Loucy (cell line): ENCODE data around the gene SMPX.

Experiments
- H2AFZ ChIP-seq: fragments of 200-600 bp; sonication (generic); 2 replicates; pipeline ENCODE4 v1.6.0; 2016; ENCODE audit warnings: antibody characterized with exemption, mild to moderate bottlenecking, low read length, moderate library complexity
- H3F3A ChIP-seq: fragments of 200-600 bp; 2 replicates; pipeline ENCODE4 v1.6.0; 2016; ENCODE audit warnings: antibody characterized with exemption, low read depth, mild to moderate bottlenecking
- H3K27me3 ChIP-seq: fragments of 200-600 bp; sonication (generic); 2 replicates; pipeline ENCODE4 v1.6.1; 2014; ENCODE audit warnings: low read length, mild to moderate bottlenecking; ENCODE audit not compliant: insufficient read depth, poor library complexity, severe bottlenecking
- H3K36me3 ChIP-seq: fragments of 200-600 bp; sonication (generic); 2 replicates; pipeline ENCODE4 v1.6.1; 2016; ENCODE audit warnings: low read length; ENCODE audit not compliant: insufficient read depth
- H3K4me1 ChIP-seq: fragments of 200-600 bp; sonication (generic); 2 replicates; pipeline ENCODE4 v1.5.1; 2014; ENCODE audit warnings: low read length, mild to moderate bottlenecking; ENCODE audit not compliant: insufficient read depth, poor library complexity, severe bottlenecking
- H3K4me2 ChIP-seq: fragments of 200-600 bp; sonication (generic); 2 replicates; pipeline ENCODE4 v1.6.0; 2014; ENCODE audit warnings: antibody characterized with exemption, low read length, low read depth, mild to moderate bottlenecking; ENCODE audit not compliant: poor library complexity, severe bottlenecking
- H3K4me3 ChIP-seq: fragments of 200-600 bp; sonication (generic); 2 replicates; pipeline ENCODE4 v1.5.1; 2014; ENCODE audit warnings: low read length, mild to moderate bottlenecking, mixed read lengths; ENCODE audit not compliant: poor library complexity, severe bottlenecking
- H3K79me2 ChIP-seq: fragments of 200-600 bp; sonication (generic); 2 replicates; pipeline ENCODE4 v1.6.1; 2014; ENCODE audit warnings: low read length; ENCODE audit not compliant: insufficient read depth
- H3K9ac ChIP-seq: fragments of 200-600 bp; sonication (generic); 2 replicates; pipeline ENCODE4 v1.6.0; 2014; ENCODE audit warnings: mild to moderate bottlenecking, low read depth, low read length, moderate library complexity; ENCODE audit not compliant: poor library complexity, severe bottlenecking
- H3K9me2 ChIP-seq: fragments of 200-600 bp; sonication (generic); replicated peaks from 2 replicates; pipeline ENCODE4 v1.6.1; 2016; ENCODE audit warnings: low read depth, low read length, mixed read lengths
- H3K9me3 ChIP-seq: fragments of 200-600 bp; sonication (generic); 2 replicates; pipeline ENCODE4 v1.6.1; 2014; ENCODE audit warnings: mild to moderate bottlenecking, antibody characterized with exemption, low read length, low read depth; ENCODE audit not compliant: insufficient read depth
- H4K20me1 ChIP-seq: fragments of 200-600 bp; sonication (generic); 2 replicates; pipeline ENCODE4 v1.6.0; 2014; ENCODE audit warnings: antibody characterized with exemption, low read length, mild to moderate bottlenecking; ENCODE audit not compliant: insufficient read depth, poor library complexity, severe bottlenecking
- EZH2phosphoT487 ChIP-seq: fragments of 200-600 bp; IDR thresholded peaks from 2 replicates; pipeline ENCODE4 v1.6.1; 2018; ENCODE audit warnings: antibody characterized with exemption, mild to moderate bottlenecking, moderate library complexity, borderline replicate concordance
- TF ChIP-seq, protein P1 (sequence below): fragments of 200-600 bp; sonication (generic); conservative IDR thresholded peaks from 2 replicates; pipeline ENCODE4 v1.5.1; 2014; ENCODE audit warnings: mild to moderate bottlenecking, antibody characterized with exemption, low read length

SMPX gene

DNA sequence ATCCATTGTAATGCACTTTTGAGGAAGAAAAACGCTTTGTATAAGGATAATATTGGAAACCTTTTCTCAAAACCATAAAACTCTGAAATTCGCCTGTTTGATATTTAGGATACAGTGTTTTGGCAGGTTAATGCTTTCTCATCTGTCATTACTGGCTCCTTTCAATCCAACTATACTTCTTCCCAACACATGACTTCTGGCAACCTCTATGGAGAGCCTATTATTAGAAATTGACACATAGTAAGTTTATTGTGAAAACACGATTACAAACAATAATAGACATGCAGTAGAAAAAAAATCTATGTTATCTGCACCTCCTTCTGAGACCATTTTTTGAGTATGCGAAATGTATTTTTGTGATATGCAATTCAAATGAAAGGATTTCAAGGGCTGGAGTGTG, 95.2 kb downstream of the SMPX start:
- Histone ChIP-seq H4K20me1 (no peaks in the 10 kb centered on the region), H3K9me3 (no peaks in the 10 kb centered on the region), H3K4me3 (no peak overlapping the region), H3K36me3 (no peaks in the 10 kb centered on the region), H3K27me3 (no peaks in the 10 kb centered on the region), H3F3A (no peaks in the 10 kb centered on the region), H3K79me2 (no peaks in the 10 kb centered on the region), H3K9me2 (no peaks in the 10 kb centered on the region), H3K4me2 (no peak overlapping the region), H3K4me1 (no peaks in the 10 kb centered on the region), H3K9ac (no peak overlapping the region), H2AFZ (no peak overlapping the region)
- TF ChIP-seq EZH2phosphoT487, result no peak
- TF ChIP-seq, protein P1, sequence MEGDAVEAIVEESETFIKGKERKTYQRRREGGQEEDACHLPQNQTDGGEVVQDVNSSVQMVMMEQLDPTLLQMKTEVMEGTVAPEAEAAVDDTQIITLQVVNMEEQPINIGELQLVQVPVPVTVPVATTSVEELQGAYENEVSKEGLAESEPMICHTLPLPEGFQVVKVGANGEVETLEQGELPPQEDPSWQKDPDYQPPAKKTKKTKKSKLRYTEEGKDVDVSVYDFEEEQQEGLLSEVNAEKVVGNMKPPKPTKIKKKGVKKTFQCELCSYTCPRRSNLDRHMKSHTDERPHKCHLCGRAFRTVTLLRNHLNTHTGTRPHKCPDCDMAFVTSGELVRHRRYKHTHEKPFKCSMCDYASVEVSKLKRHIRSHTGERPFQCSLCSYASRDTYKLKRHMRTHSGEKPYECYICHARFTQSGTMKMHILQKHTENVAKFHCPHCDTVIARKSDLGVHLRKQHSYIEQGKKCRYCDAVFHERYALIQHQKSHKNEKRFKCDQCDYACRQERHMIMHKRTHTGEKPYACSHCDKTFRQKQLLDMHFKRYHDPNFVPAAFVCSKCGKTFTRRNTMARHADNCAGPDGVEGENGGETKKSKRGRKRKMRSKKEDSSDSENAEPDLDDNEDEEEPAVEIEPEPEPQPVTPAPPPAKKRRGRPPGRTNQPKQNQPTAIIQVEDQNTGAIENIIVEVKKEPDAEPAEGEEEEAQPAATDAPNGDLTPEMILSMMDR, result no peak

DNA sequence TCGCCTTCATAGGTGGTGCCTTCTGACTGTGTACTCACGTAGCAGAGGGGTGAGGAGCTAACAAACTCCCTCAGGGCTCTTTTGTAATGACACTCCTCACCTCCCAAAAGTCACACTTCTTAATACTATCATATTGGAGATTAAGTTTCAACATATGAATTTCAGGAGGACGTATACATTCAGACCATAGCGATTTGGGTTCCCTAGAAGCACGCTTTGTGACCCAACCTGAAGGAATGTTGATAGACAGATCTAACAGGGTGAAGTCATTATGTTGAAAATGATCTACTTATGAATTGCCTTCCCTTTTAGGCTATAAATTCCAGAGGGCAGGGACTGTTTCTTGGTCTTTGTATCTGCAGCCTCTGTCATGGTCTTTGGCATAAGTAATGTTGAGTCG, 96.6 kb downstream of the SMPX start:
- H3K79me2 ChIP-seq, result no peaks in the 10 kb centered on the region
- no peak overlapping the region for H3K4me3 ChIP-seq
- H3F3A ChIP-seq, result no peaks in the 10 kb centered on the region
- no peaks in the 10 kb centered on the region for H4K20me1 ChIP-seq
- H2AFZ ChIP-seq, result no peak overlapping the region
- no peak overlapping the region for H3K4me2 ChIP-seq
- no peaks in the 10 kb centered on the region for H3K36me3 ChIP-seq
- no peaks in the 10 kb centered on the region for H3K27me3 ChIP-seq
- TF ChIP-seq, protein P1, result no peak
- TF ChIP-seq EZH2phosphoT487, result no peak
- no peaks in the 10 kb centered on the region for H3K4me1 ChIP-seq
- H3K9ac ChIP-seq, result no peak overlapping the region
- H3K9me3 ChIP-seq, result no peaks in the 10 kb centered on the region
- H3K9me2 ChIP-seq, result no peaks in the 10 kb centered on the region

DNA sequence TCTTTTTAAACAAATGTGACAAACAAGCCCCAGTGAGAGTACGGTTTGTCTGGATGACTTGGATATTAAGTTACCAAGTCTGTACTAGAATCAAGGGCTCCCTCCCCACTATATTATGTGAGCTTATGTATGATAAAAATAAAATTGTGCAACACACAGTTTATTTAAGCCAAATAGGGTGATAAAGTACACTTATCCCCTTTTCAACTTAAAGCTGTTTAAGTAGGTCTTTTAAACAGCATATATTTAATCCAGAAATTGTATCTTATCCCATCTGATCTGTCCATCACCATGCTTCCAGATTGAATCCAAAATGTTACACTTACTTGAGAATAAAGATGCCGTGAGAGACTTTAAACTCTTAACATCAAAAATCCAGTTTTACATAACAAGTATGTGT, 97.8 kb downstream of the SMPX start:
- no peak overlapping the region for H3K4me2 ChIP-seq
- H3K9me3 ChIP-seq, result no peaks in the 10 kb centered on the region
- no peaks in the 10 kb centered on the region for H3K9me2 ChIP-seq
- H3K4me3 ChIP-seq, result no peak overlapping the region
- H2AFZ ChIP-seq, result no peak overlapping the region
- H3K27me3 ChIP-seq, result no peaks in the 10 kb centered on the region
- H3K79me2 ChIP-seq, result no peaks in the 10 kb centered on the region
- H4K20me1 ChIP-seq, result no peaks in the 10 kb centered on the region
- H3K36me3 ChIP-seq, result no peaks in the 10 kb centered on the region
- H3F3A ChIP-seq, result no peaks in the 10 kb centered on the region
- TF ChIP-seq, protein P1, result no peak
- TF ChIP-seq EZH2phosphoT487, result no peak
- H3K4me1 ChIP-seq, result no peaks in the 10 kb centered on the region
- no peak overlapping the region for H3K9ac ChIP-seq
